Measurements from ENCODE around the gene PIK3C3.

Gene PIK3C3

DNA sequence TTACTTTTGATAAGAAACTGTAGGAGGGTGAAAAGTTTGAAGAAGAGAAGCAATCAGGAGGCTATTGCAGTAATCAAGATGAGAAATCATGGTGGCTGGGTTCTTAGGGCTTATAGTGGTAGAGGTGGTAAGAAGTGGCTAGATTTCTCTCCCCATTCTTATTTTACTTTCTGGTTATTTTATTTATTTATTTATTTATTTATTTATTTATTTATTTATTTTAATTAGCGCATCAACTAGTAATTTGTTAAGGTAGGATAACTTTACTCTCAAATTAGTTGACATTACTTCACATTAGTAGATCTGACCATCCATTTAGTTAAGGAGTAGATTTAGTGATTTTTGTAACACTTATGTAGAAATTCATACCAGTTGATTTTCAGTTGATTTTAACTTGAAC, 77.4 kb downstream of the PIK3C3 start (continued):
- TF ChIP-seq, protein P1, sequence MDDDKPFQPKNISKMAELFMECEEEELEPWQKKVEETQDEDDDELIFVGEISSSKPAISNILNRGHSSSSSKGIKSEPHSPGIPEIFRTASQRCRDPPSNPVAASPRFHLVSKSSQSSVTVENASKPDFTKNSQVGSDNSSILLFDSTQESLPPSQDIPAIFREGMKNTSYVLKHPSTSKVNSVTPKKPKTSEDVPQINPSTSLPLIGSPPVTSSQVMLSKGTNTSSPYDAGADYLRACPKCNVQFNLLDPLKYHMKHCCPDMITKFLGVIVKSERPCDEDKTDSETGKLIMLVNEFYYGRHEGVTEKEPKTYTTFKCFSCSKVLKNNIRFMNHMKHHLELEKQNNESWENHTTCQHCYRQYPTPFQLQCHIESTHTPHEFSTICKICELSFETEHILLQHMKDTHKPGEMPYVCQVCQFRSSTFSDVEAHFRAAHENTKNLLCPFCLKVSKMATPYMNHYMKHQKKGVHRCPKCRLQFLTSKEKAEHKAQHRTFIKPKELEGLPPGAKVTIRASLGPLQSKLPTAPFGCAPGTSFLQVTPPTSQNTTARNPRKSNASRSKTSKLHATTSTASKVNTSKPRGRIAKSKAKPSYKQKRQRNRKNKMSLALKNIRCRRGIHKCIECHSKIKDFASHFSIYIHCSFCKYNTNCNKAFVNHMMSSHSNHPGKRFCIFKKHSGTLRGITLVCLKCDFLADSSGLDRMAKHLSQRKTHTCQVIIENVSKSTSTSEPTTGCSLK (tag by site-specific recombination; IDR thresholded peaks at IDR 0.05): no peak
- TF ChIP-seq ZNF239 (tag by site-specific recombination; IDR thresholded peaks at IDR 0.05): no peak
- TF ChIP-seq ZNF335 (tag by site-specific recombination; conservative IDR thresholded peaks at IDR 0.05): no peak
- TF ChIP-seq ZNF561 (tag by site-specific recombination; IDR thresholded peaks at IDR 0.05; ENCODE audit: borderline replicate concordance): no peak
- TF ChIP-seq ZNF664 (tag by site-specific recombination; IDR thresholded peaks at IDR 0.05): peak; percentile 55; the same call in 1 of the 2 replicates
- TF ChIP-seq ZNF184 (tag by site-specific recombination; IDR thresholded peaks at IDR 0.05): no peak
- TF ChIP-seq ZNF354C (tag by site-specific recombination; IDR thresholded peaks at IDR 0.05; ENCODE audit: borderline replicate concordance, low read depth): no peak
- TF ChIP-seq GLI4 (tag by site-specific recombination; IDR thresholded peaks at IDR 0.05): no peak
- no peak for TF ChIP-seq ZNF155 (tag by site-specific recombination; IDR thresholded peaks at IDR 0.05)
- TF ChIP-seq ZSCAN18 (tag by site-specific recombination; IDR thresholded peaks at IDR 0.05): no peak
- TF ChIP-seq ZNF266 (tag by site-specific recombination; IDR thresholded peaks at IDR 0.05; ENCODE audit: low read depth): peak; percentile 62; the same call in 1 of the 2 replicates
- TF ChIP-seq ZNF660 (tag by site-specific recombination; IDR thresholded peaks at IDR 0.05): no peak
- no peak for TF ChIP-seq ZNF600 (tag by site-specific recombination; IDR thresholded peaks at IDR 0.05)
- peak; percentile 93 for TF ChIP-seq ZNF555 (tag by site-specific recombination; conservative IDR thresholded peaks at IDR 0.05)
- TF ChIP-seq ZNF76 (tag by site-specific recombination; IDR thresholded peaks at IDR 0.05; ENCODE audit: borderline replicate concordance, low read depth): no peak
- TF ChIP-seq ZFP37 (tag by site-specific recombination; IDR thresholded peaks at IDR 0.05): no peak
- TF ChIP-seq, protein P2, sequence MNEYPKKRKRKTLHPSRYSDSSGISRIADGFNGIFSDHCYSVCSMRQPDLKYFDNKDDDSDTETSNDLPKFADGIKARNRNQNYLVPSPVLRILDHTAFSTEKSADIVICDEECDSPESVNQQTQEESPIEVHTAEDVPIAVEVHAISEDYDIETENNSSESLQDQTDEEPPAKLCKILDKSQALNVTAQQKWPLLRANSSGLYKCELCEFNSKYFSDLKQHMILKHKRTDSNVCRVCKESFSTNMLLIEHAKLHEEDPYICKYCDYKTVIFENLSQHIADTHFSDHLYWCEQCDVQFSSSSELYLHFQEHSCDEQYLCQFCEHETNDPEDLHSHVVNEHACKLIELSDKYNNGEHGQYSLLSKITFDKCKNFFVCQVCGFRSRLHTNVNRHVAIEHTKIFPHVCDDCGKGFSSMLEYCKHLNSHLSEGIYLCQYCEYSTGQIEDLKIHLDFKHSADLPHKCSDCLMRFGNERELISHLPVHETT (tag by site-specific recombination; IDR thresholded peaks at IDR 0.05): no peak
- TF ChIP-seq, protein P3, sequence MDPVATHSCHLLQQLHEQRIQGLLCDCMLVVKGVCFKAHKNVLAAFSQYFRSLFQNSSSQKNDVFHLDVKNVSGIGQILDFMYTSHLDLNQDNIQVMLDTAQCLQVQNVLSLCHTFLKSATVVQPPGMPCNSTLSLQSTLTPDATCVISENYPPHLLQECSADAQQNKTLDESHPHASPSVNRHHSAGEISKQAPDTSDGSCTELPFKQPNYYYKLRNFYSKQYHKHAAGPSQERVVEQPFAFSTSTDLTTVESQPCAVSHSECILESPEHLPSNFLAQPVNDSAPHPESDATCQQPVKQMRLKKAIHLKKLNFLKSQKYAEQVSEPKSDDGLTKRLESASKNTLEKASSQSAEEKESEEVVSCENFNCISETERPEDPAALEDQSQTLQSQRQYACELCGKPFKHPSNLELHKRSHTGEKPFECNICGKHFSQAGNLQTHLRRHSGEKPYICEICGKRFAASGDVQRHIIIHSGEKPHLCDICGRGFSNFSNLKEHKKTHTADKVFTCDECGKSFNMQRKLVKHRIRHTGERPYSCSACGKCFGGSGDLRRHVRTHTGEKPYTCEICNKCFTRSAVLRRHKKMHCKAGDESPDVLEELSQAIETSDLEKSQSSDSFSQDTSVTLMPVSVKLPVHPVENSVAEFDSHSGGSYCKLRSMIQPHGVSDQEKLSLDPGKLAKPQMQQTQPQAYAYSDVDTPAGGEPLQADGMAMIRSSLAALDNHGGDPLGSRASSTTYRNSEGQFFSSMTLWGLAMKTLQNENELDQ (tag by site-specific recombination; IDR thresholded peaks at IDR 0.05; ENCODE audit: low read depth): no peak
- TF ChIP-seq ZNF580 (tag by site-specific recombination; IDR thresholded peaks at IDR 0.05): 0 out of 2 replicates have a peak, but pooled peaks have one; percentile 21
- TF ChIP-seq, protein P4, sequence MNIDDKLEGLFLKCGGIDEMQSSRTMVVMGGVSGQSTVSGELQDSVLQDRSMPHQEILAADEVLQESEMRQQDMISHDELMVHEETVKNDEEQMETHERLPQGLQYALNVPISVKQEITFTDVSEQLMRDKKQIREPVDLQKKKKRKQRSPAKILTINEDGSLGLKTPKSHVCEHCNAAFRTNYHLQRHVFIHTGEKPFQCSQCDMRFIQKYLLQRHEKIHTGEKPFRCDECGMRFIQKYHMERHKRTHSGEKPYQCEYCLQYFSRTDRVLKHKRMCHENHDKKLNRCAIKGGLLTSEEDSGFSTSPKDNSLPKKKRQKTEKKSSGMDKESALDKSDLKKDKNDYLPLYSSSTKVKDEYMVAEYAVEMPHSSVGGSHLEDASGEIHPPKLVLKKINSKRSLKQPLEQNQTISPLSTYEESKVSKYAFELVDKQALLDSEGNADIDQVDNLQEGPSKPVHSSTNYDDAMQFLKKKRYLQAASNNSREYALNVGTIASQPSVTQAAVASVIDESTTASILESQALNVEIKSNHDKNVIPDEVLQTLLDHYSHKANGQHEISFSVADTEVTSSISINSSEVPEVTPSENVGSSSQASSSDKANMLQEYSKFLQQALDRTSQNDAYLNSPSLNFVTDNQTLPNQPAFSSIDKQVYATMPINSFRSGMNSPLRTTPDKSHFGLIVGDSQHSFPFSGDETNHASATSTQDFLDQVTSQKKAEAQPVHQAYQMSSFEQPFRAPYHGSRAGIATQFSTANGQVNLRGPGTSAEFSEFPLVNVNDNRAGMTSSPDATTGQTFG (tag by site-specific recombination; IDR thresholded peaks at IDR 0.05; ENCODE audit: borderline replicate concordance): no peak
- TF ChIP-seq, protein P5, sequence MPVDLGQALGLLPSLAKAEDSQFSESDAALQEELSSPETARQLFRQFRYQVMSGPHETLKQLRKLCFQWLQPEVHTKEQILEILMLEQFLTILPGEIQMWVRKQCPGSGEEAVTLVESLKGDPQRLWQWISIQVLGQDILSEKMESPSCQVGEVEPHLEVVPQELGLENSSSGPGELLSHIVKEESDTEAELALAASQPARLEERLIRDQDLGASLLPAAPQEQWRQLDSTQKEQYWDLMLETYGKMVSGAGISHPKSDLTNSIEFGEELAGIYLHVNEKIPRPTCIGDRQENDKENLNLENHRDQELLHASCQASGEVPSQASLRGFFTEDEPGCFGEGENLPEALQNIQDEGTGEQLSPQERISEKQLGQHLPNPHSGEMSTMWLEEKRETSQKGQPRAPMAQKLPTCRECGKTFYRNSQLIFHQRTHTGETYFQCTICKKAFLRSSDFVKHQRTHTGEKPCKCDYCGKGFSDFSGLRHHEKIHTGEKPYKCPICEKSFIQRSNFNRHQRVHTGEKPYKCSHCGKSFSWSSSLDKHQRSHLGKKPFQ (tag by site-specific recombination; IDR thresholded peaks at IDR 0.05): no peak
- no peak for TF ChIP-seq ZBTB48 (tag by site-specific recombination; IDR thresholded peaks at IDR 0.05)
- peak; percentile 42; the same call in 1 of the 2 replicates for TF ChIP-seq ZNF404 (tag by site-specific recombination; IDR thresholded peaks at IDR 0.05)
- TF ChIP-seq ZNF623 (tag by site-specific recombination; IDR thresholded peaks at IDR 0.05): peak; percentile 82
- TF ChIP-seq PRDM1 (tag by site-specific recombination; IDR thresholded peaks at IDR 0.05): no peak
- TF ChIP-seq ZNF311 (tag by site-specific recombination; IDR thresholded peaks at IDR 0.05; ENCODE audit: borderline replicate concordance): no peak
- TF ChIP-seq, protein P6, sequence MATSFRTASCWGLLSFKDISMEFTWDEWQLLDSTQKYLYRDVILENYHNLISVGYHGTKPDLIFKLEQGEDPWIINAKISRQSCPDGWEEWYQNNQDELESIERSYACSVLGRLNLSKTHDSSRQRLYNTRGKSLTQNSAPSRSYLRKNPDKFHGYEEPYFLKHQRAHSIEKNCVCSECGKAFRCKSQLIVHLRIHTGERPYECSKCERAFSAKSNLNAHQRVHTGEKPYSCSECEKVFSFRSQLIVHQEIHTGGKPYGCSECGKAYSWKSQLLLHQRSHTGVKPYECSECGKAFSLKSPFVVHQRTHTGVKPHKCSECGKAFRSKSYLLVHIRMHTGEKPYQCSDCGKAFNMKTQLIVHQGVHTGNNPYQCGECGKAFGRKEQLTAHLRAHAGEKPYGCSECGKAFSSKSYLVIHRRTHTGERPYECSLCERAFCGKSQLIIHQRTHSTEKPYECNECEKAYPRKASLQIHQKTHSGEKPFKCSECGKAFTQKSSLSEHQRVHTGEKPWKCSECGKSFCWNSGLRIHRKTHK (tag by site-specific recombination; IDR thresholded peaks at IDR 0.05): no peak
